ENCODE measurements around the gene WFS1.

Gene WFS1

DNA sequence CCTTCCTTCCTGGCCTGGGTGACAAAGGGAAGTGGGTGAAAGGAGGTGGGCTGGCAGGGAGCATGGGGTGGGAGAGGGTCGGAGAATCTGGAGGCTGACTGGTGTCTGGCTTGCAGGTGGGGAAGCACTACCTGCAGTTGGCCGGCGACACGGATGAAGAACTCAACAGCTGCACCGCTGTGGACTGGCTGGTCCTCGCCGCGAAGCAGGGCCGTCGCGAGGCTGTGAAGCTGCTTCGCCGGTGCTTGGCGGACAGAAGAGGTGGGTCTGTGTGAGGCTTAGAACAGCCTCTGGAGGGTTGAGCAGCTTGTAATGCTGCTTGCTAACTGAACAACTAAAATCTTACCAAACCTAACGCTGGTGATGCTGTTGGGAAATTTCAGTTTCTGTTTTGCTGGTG, 19.2 kb downstream of the WFS1 start:
- DNase-seq, result no peak
- Histone ChIP-seq H3K79me2 (ENCODE audit: low read length) (no peaks in the 10 kb centered on the region), H4K20me1 (ENCODE audit: insufficient read depth, low read length) (no peaks in the 10 kb centered on the region), H3K9me3 (replicated peaks; ENCODE audit: insufficient read depth, low read length) (no peaks in the 10 kb centered on the region), H3K4me3 (ENCODE audit: low read length) (no peak overlapping the region), H3K9ac (ENCODE audit: low read length) (no peak overlapping the region), H3K36me3 (replicated peaks; ENCODE audit: insufficient read depth, low read length) (no peaks in the 10 kb centered on the region), H3K27me3 (replicated peaks; ENCODE audit: insufficient read depth, low read length) (no peaks in the 10 kb centered on the region), H3K4me1 (ENCODE audit: low read length) (no peaks in the 10 kb centered on the region), H3K4me2 (ENCODE audit: low read depth, low read length) (no peak overlapping the region), H3F3A (ENCODE audit: insufficient read depth, low read length) (no peaks in the 10 kb centered on the region), H2AFZ (ENCODE audit: low read length) (no peak overlapping the region), H3K9me2 (replicated peaks; ENCODE audit: insufficient read depth, low read length) (no peaks in the 10 kb centered on the region), H3K27ac (ENCODE audit: low read length) (no peak overlapping the region)
- TF ChIP-seq EZH2phosphoT487 (IDR thresholded peaks at IDR 0.05; ENCODE audit: low read length), result no peak
- no peak for TF ChIP-seq EZH2 (optimal IDR thresholded peaks at IDR 0.05; ENCODE audit: low read depth, low read length)
- TF ChIP-seq CTCF (IDR thresholded peaks at IDR 0.05; ENCODE audit: low read length), result no peak

DNA sequence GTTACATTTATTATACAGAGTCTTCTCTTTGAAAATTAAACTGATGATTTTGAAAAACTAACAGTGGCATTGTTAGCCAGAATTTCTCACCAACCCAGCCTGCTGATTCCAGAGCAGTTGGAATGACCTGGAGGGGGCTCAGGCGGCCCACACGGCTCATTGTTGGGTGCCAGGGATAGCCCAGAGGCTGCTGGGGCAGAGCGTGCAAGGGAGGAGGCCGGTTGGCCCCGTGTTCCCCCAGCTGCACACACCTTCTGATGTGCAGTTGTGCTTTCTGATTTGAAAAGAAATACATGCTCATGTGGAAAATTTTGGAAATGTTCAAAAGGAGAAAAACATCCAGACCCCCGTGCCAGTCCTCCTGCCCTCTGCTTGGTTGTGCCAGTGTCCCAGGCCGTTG, 20.6 kb downstream of the WFS1 start:
- TF ChIP-seq EZH2 (optimal IDR thresholded peaks at IDR 0.05; ENCODE audit: low read depth, low read length), result no peak
- Histone ChIP-seq H3K36me3 (replicated peaks; ENCODE audit: insufficient read depth, low read length) (no peaks in the 10 kb centered on the region), H3K9me3 (replicated peaks; ENCODE audit: insufficient read depth, low read length) (no peaks in the 10 kb centered on the region), H3K9ac (ENCODE audit: low read length) (no peak overlapping the region), H3K9me2 (replicated peaks; ENCODE audit: insufficient read depth, low read length) (no peaks in the 10 kb centered on the region), H3K79me2 (ENCODE audit: low read length) (no peaks in the 10 kb centered on the region), H3K4me1 (ENCODE audit: low read length) (no peaks in the 10 kb centered on the region), H3K4me3 (ENCODE audit: low read length) (no peak overlapping the region), H2AFZ (ENCODE audit: low read length) (no peak overlapping the region), H3K27me3 (replicated peaks; ENCODE audit: insufficient read depth, low read length) (no peaks in the 10 kb centered on the region), H3K27ac (ENCODE audit: low read length) (no peak overlapping the region), H3F3A (ENCODE audit: insufficient read depth, low read length) (no peaks in the 10 kb centered on the region), H3K4me2 (ENCODE audit: low read depth, low read length) (no peak overlapping the region), H4K20me1 (ENCODE audit: insufficient read depth, low read length) (no peaks in the 10 kb centered on the region)
- DNase-seq, result no peak

- Histone ChIP-seq H3K36me3 (replicated peaks; ENCODE audit: insufficient read depth, low read length) (no peaks in the 10 kb centered on the region), H3K4me1 (ENCODE audit: low read length) (no peaks in the 10 kb centered on the region), H3K4me2 (ENCODE audit: low read depth, low read length) (no peak overlapping the region), H3K9ac (ENCODE audit: low read length) (no peak overlapping the region), H3K27me3 (replicated peaks; ENCODE audit: insufficient read depth, low read length) (no peaks in the 10 kb centered on the region), H3K27ac (ENCODE audit: low read length) (no peak overlapping the region), H4K20me1 (ENCODE audit: insufficient read depth, low read length) (no peaks in the 10 kb centered on the region), H3K9me2 (replicated peaks; ENCODE audit: insufficient read depth, low read length) (no peaks in the 10 kb centered on the region), H3K4me3 (ENCODE audit: low read length) (no peak overlapping the region), H3K9me3 (replicated peaks; ENCODE audit: insufficient read depth, low read length) (no peaks in the 10 kb centered on the region), H3F3A (ENCODE audit: insufficient read depth, low read length) (no peaks in the 10 kb centered on the region), H3K79me2 (ENCODE audit: low read length) (no peaks in the 10 kb centered on the region), H2AFZ (ENCODE audit: low read length) (no peak overlapping the region)
- no peak for DNase-seq
- TF ChIP-seq CTCF (IDR thresholded peaks at IDR 0.05; ENCODE audit: low read length) (no peak), EZH2 (optimal IDR thresholded peaks at IDR 0.05; ENCODE audit: low read depth, low read length) (no peak), EZH2phosphoT487 (IDR thresholded peaks at IDR 0.05; ENCODE audit: low read length) (no peak)
Measured at GRCh38 chr4:6290769-6291547, 21.3 kb downstream of the WFS1 start.

- TF ChIP-seq EZH2phosphoT487 (IDR thresholded peaks at IDR 0.05; ENCODE audit: low read length), result no peak
- no peak for TF ChIP-seq EZH2 (optimal IDR thresholded peaks at IDR 0.05; ENCODE audit: low read depth, low read length)
- TF ChIP-seq CTCF (IDR thresholded peaks at IDR 0.05; ENCODE audit: low read length), result no peak
- Histone ChIP-seq H3K9me3 (replicated peaks; ENCODE audit: insufficient read depth, low read length) (no peaks in the 10 kb centered on the region), H3K9me2 (replicated peaks; ENCODE audit: insufficient read depth, low read length) (no peaks in the 10 kb centered on the region), H4K20me1 (ENCODE audit: insufficient read depth, low read length) (no peaks in the 10 kb centered on the region), H3K36me3 (replicated peaks; ENCODE audit: insufficient read depth, low read length) (no peaks in the 10 kb centered on the region), H3F3A (ENCODE audit: insufficient read depth, low read length) (no peaks in the 10 kb centered on the region), H3K4me2 (ENCODE audit: low read depth, low read length) (no peak overlapping the region), H3K9ac (ENCODE audit: low read length) (no peak overlapping the region), H3K4me1 (ENCODE audit: low read length) (no peaks in the 10 kb centered on the region), H3K27ac (ENCODE audit: low read length) (no peak overlapping the region), H3K27me3 (replicated peaks; ENCODE audit: insufficient read depth, low read length) (no peaks in the 10 kb centered on the region), H3K4me3 (ENCODE audit: low read length) (no peak overlapping the region), H2AFZ (ENCODE audit: low read length) (no peak overlapping the region), H3K79me2 (ENCODE audit: low read length) (no peaks in the 10 kb centered on the region)
- no peak for DNase-seq
Measured at GRCh38 chr4:6291784-6292297, 22.2 kb downstream of the WFS1 start.
